WTC11 (cell line): Measurements from ENCODE around the gene IL1RAPL1.

Source experiments
- AFF4 ChIP-seq: sonication (generic); formaldehyde crosslinking; IDR thresholded peaks from 2 replicates; pipeline ENCODE4 v1.8.1; 2023; ENCODE audit warnings: mild to moderate bottlenecking, missing genetic modification reagents, borderline replicate concordance
- ATF2 ChIP-seq: sonication (generic); formaldehyde crosslinking; IDR thresholded peaks from 2 replicates; pipeline ENCODE4 v1.8.1; 2022; ENCODE audit warnings: low read depth, missing genetic modification reagents, borderline replicate concordance
- ATF6 ChIP-seq: sonication (generic); formaldehyde crosslinking; IDR thresholded peaks from 2 replicates; pipeline ENCODE4 v1.8.1; 2023; ENCODE audit warnings: mild to moderate bottlenecking, missing genetic modification reagents
- CTCF ChIP-seq: fragments of 200-600 bp; IDR thresholded peaks from 2 replicates; pipeline ENCODE4 v1.8.0; 2022; ENCODE audit warnings: antibody characterized with exemption
- E2F1 ChIP-seq: sonication (generic); formaldehyde crosslinking; IDR thresholded peaks from 2 replicates; pipeline ENCODE4 v1.8.0; 2022; ENCODE audit warnings: mild to moderate bottlenecking, missing genetic modification reagents
- E2F4 ChIP-seq: sonication (generic); formaldehyde crosslinking; IDR thresholded peaks from 2 replicates; pipeline ENCODE4 v1.8.1; 2022; ENCODE audit warnings: low read depth, mild to moderate bottlenecking, moderate library complexity, missing genetic modification reagents, borderline replicate concordance
- FOXJ3 ChIP-seq: sonication (generic); formaldehyde crosslinking; IDR thresholded peaks from 2 replicates; pipeline ENCODE4 v1.9.0; 2021; ENCODE audit warnings: missing genetic modification reagents, mild to moderate bottlenecking, borderline replicate concordance
- GABPB1 ChIP-seq: sonication (generic); formaldehyde crosslinking; IDR thresholded peaks from 2 replicates; pipeline ENCODE4 v1.8.1; 2023; ENCODE audit warnings: mild to moderate bottlenecking, missing genetic modification reagents
- KAT7 ChIP-seq: sonication (generic); formaldehyde crosslinking; IDR thresholded peaks from 2 replicates; pipeline ENCODE4 v1.8.1; 2023; ENCODE audit warnings: missing genetic modification reagents, mild to moderate bottlenecking, borderline replicate concordance
- MAX ChIP-seq: sonication (generic); formaldehyde crosslinking; IDR thresholded peaks from 2 replicates; pipeline ENCODE4 v1.8.0; 2022; ENCODE audit warnings: mild to moderate bottlenecking, missing genetic modification reagents
- SMAD3 ChIP-seq: sonication (generic); formaldehyde crosslinking; IDR thresholded peaks from 2 replicates; pipeline ENCODE4 v1.8.0; 2022; ENCODE audit warnings: missing genetic modification reagents, mild to moderate bottlenecking, borderline replicate concordance
- TEAD4 ChIP-seq: sonication (generic); formaldehyde crosslinking; IDR thresholded peaks from 2 replicates; pipeline ENCODE4 v1.8.0; 2022; ENCODE audit warnings: mild to moderate bottlenecking, missing genetic modification reagents

- TF ChIP-seq ATF2 (CRISPR knock-in tag) = no peak
- TF ChIP-seq CTCF = no peak
- no peak for TF ChIP-seq E2F4 (CRISPR knock-in tag)
- no peak for TF ChIP-seq E2F1
- TF ChIP-seq AFF4 = no peak
- TF ChIP-seq MAX = no peak
- TF ChIP-seq SMAD3 = no peak
- TF ChIP-seq ATF6 (CRISPR knock-in tag) = no peak
- TF ChIP-seq KAT7 (CRISPR knock-in tag) = no peak
- no peak for TF ChIP-seq TEAD4
- no peak for TF ChIP-seq FOXJ3 (CRISPR knock-in tag)
- no peak for TF ChIP-seq GABPB1
Observed at GRCh38 chrX:29617276-29617675, 1030.0 kb downstream of the IL1RAPL1 start.
